HCT116 (cell line): Measurements from ENCODE around the gene OSBPL10. TPM values are rescaled to one million over a fixed set of nuclear protein-coding genes. Genes with fewer than 3 reads are reported as not detected.

Source experiments
- ATAC-seq: fragments of 200-7000 bp; cut with Tn5 transposase; 2 replicates; pipeline ENCODE4 v1.9.1; 2020; ENCODE audit warnings: mild to moderate bottlenecking, moderate library complexity
- BruUV-seq: library from RNA; stranded (reverse); fragments of 400-500 nt; replicated peaks from 2 replicates; lab custom pipeline; 2021; lab: Mats Ljungman, UMichigan
- CTCF ChIA-PET: fragments of 300-600 bp; sonication (Branson Sonifier 250); formaldehyde crosslinking; loops from one replicate; lab custom pipeline; 2021; ENCODE audit warnings: antibody characterized with exemption; lab: Charles Lee
- POLR2A ChIA-PET: fragments of 300-600, 350-600 bp; sonication (Branson Sonifier 250); formaldehyde crosslinking; loops from one replicate; lab custom pipeline; 2021; ENCODE audit warnings: antibody characterized with exemption; lab: Charles Lee
- RAD21 ChIA-PET, 2 experiments: fragments of 300-600 bp; sonication (Branson Sonifier 250); formaldehyde crosslinking; loops; one replicate each; lab custom pipeline; 2023; ENCODE audit warnings: low total read pairs in 2 of 2; ENCODE audit not compliant: uncharacterized antibody in 2 of 2, unreplicated experiment in 2 of 2, low non-redundant PET in 1 of 2; lab: Charles Lee
- DNase-seq: peaks from one replicate; pipeline ENCODE4 v3.0.0-alpha.2; 2010; ENCODE audit warnings: low read depth, low spot score
- H2AFZ ChIP-seq: fragments of 200-600 bp; shearing (Covaris generic), sonication (generic); 2 replicates; pipeline ENCODE4 v1.6.1; 2017; ENCODE audit warnings: low read depth, mixed run types, mixed read lengths, antibody characterized with exemption, low read length; ENCODE audit not compliant: poor library complexity, severe bottlenecking
- H3K27ac ChIP-seq: 2 replicates; pipeline ENCODE4 v1.5.1; 2012; ENCODE audit warnings: low read depth, low read length
- H3K27me3 ChIP-seq: fragments of 200-600 bp; sonication (generic); 2 replicates; pipeline ENCODE4 v1.6.1; 2016; ENCODE audit warnings: mixed run types, low read length, mixed read lengths; ENCODE audit not compliant: insufficient read depth
- H3K36me3 ChIP-seq, 2 experiments: fragments of 200-500 bp in 1 of 2; fragments of 200-600 bp in 1 of 2; sonication (Bioruptor generic) in 1 of 2; sonication (generic) in 1 of 2; 2 replicates each; pipeline versions ENCODE4 v1.5.1 to v1.6.1; 2014 to 2016; ENCODE audit warnings: low read length in 2 of 2, inconsistent platforms in 1 of 2, mixed read lengths in 1 of 2, mixed run types in 1 of 2; ENCODE audit not compliant: insufficient read depth in 2 of 2, control insufficient read depth in 1 of 2
- H3K4me1 ChIP-seq, 2 experiments: fragments of 200-600 bp in 1 of 2; sonication (generic) in 1 of 2; 2 replicates each; pipeline versions ENCODE4 v1.5.1 to v1.6.1; 2012 to 2017; ENCODE audit warnings: low read length in 2 of 2, inconsistent platforms in 1 of 2, mild to moderate bottlenecking in 1 of 2, mixed read lengths in 1 of 2, mixed run types in 1 of 2, moderate library complexity in 1 of 2; ENCODE audit not compliant: insufficient read depth in 2 of 2, control insufficient read depth in 1 of 2
- H3K4me2 ChIP-seq: fragments of 200-600 bp; sonication (generic); 2 replicates; pipeline ENCODE4 v1.6.1; 2017; ENCODE audit warnings: mixed run types, low read length, mixed read lengths
- H3K4me3 ChIP-seq, 2 experiments: fragments of 200-600 bp in 1 of 2; sonication (generic) in 1 of 2; replicated peaks in 1 of 2; 2 replicates each; pipeline ENCODE4 v1.5.1; 2011 to 2016; ENCODE audit warnings: low read length in 2 of 2, control low read depth in 1 of 2, low read depth in 1 of 2, mild to moderate bottlenecking in 1 of 2, mixed read lengths in 1 of 2, mixed run types in 1 of 2
- H3K79me2 ChIP-seq: fragments of 200-600 bp; sonication (generic); 2 replicates; pipeline ENCODE4 v1.6.1; 2017; ENCODE audit warnings: mild to moderate bottlenecking, mixed run types, low read length, moderate library complexity, mixed read lengths; ENCODE audit not compliant: insufficient read depth
- H3K9ac ChIP-seq: fragments of 200-600 bp; sonication (generic); 2 replicates; pipeline ENCODE4 v1.6.1; 2016; ENCODE audit warnings: low read length, mixed read lengths
- H3K9me2 ChIP-seq: fragments of 200-600 bp; sonication (generic), shearing (Covaris generic); 2 replicates; pipeline ENCODE4 v1.6.1; 2017; ENCODE audit warnings: mixed run types, mild to moderate bottlenecking, moderate library complexity; ENCODE audit not compliant: insufficient read depth
- H3K9me3 ChIP-seq, 2 experiments: fragments of 200-500 bp in 1 of 2; fragments of 200-600 bp in 1 of 2; sonication (Bioruptor generic) in 1 of 2; sonication (generic) in 1 of 2; 2 replicates each; pipeline ENCODE4 v1.6.1; 2014 to 2017; ENCODE audit warnings: low read length in 2 of 2, mixed read lengths in 2 of 2, inconsistent platforms in 1 of 2, low read depth in 1 of 2, mild to moderate bottlenecking in 1 of 2, mixed run types in 1 of 2, moderate library complexity in 1 of 2; ENCODE audit not compliant: control insufficient read depth in 1 of 2, insufficient read depth in 1 of 2
- H4K20me1 ChIP-seq: fragments of 200-600 bp; sonication (generic), shearing (Covaris generic); 2 replicates; pipeline ENCODE4 v1.6.1; 2017; ENCODE audit warnings: mixed run types, mild to moderate bottlenecking, moderate library complexity; ENCODE audit not compliant: insufficient read depth
- ATF3 ChIP-seq: IDR thresholded peaks from 2 replicates; pipeline ENCODE4 v1.6.1; 2012
- CEBPB ChIP-seq: IDR thresholded peaks from 2 replicates; pipeline ENCODE4 v1.6.1; 2012; ENCODE audit warnings: low read depth
- EGR1 ChIP-seq: IDR thresholded peaks from 2 replicates; pipeline ENCODE4 v1.6.1; 2012; ENCODE audit warnings: low read depth
- EZH2phosphoT487 ChIP-seq: fragments of 200-600 bp; IDR thresholded peaks from 2 replicates; pipeline ENCODE4 v1.6.1; 2018; ENCODE audit warnings: antibody characterized with exemption, borderline replicate concordance
- FOSL1 ChIP-seq: IDR thresholded peaks from 2 replicates; pipeline ENCODE4 v1.6.1; 2012; ENCODE audit warnings: low read depth
- JUND ChIP-seq: IDR thresholded peaks from 2 replicates; pipeline ENCODE4 v1.6.1; 2012
- MAX ChIP-seq: IDR thresholded peaks from 2 replicates; pipeline ENCODE4 v1.6.1; 2012
- POLR2AphosphoS5 ChIP-seq: IDR thresholded peaks from 2 replicates; pipeline ENCODE4 v1.6.1; 2011; ENCODE audit warnings: mild to moderate bottlenecking, low read depth, low read length, moderate library complexity
- RAD21 ChIP-seq: IDR thresholded peaks from 2 replicates; pipeline ENCODE4 v1.6.1; 2012; ENCODE audit warnings: low read depth, mild to moderate bottlenecking
- SIN3A ChIP-seq: IDR thresholded peaks from 2 replicates; pipeline ENCODE4 v1.6.1; 2012; ENCODE audit warnings: low read depth
- SP1 ChIP-seq: IDR thresholded peaks from 2 replicates; pipeline ENCODE4 v1.6.1; 2012; ENCODE audit warnings: low read depth
- SRF ChIP-seq: IDR thresholded peaks from 2 replicates; pipeline ENCODE4 v1.6.1; 2012; ENCODE audit warnings: low read depth
- TCF7L2 ChIP-seq: IDR thresholded peaks from 2 replicates; pipeline ENCODE4 v1.7.0; 2011; ENCODE audit warnings: borderline replicate concordance, inconsistent platforms; ENCODE audit not compliant: insufficient read depth, insufficient read length; ENCODE audit errors: extremely low read depth
- YY1 ChIP-seq: IDR thresholded peaks from 2 replicates; pipeline ENCODE4 v1.6.1; 2011; ENCODE audit warnings: low read length, low read depth, moderate library complexity, mild to moderate bottlenecking; ENCODE audit not compliant: insufficient replicate concordance; ENCODE audit errors: extremely low read depth
- ZBTB33 ChIP-seq: IDR thresholded peaks from 2 replicates; pipeline ENCODE4 v1.6.1; 2011; ENCODE audit warnings: mild to moderate bottlenecking, low read length, moderate library complexity; ENCODE audit not compliant: insufficient replicate concordance; ENCODE audit errors: extremely low read depth
- ZFX ChIP-seq: fragments of 450-650 bp; IDR thresholded peaks from 2 replicates; pipeline ENCODE4 v1.6.1; 2017
- ZNF274 ChIP-seq: fragments of 200-500 bp; sonication (Bioruptor generic); IDR thresholded peaks from 2 replicates; pipeline ENCODE4 v1.6.1; 2014; ENCODE audit warnings: mild to moderate bottlenecking, low read depth, low read length, inconsistent platforms
- intact Hi-C: fragments of 100-400 bp; cut with micrococcal nuclease; formaldehyde crosslinking; loops from 2 replicates; pipeline ENCODE4 v1.10.0; 2022
- total RNA-seq: library from RNA; stranded (reverse); gene quantifications from one replicate; pipeline ENCODE4 v1.2.1, GENCODE V29; 2021; ENCODE audit not compliant: unreplicated experiment
- TF ChIP-seq, protein P1 (sequence below), 3 experiments: fragments of 200-600 bp in 1 of 3; sonication (generic) in 1 of 3; IDR thresholded peaks in 2 of 3; conservative IDR thresholded peaks in 1 of 3; 2 replicates each; pipeline ENCODE4 v1.5.1; 2012 to 2017; ENCODE audit warnings: low read depth in 2 of 3, low read length in 2 of 3, antibody characterized with exemption in 1 of 3, borderline replicate concordance in 1 of 3, control low read depth in 1 of 3, mild to moderate bottlenecking in 1 of 3, mixed read lengths in 1 of 3, mixed run types in 1 of 3, moderate library complexity in 1 of 3; ENCODE audit not compliant: insufficient read depth in 1 of 3
- TF ChIP-seq, protein P2 (sequence below): IDR thresholded peaks from 2 replicates; pipeline ENCODE4 v1.6.1; 2012; ENCODE audit warnings: low read depth

OSBPL10 gene
- total RNA-seq, 1 experiment from 2014 or later, result 25.8 TPM

DNA sequence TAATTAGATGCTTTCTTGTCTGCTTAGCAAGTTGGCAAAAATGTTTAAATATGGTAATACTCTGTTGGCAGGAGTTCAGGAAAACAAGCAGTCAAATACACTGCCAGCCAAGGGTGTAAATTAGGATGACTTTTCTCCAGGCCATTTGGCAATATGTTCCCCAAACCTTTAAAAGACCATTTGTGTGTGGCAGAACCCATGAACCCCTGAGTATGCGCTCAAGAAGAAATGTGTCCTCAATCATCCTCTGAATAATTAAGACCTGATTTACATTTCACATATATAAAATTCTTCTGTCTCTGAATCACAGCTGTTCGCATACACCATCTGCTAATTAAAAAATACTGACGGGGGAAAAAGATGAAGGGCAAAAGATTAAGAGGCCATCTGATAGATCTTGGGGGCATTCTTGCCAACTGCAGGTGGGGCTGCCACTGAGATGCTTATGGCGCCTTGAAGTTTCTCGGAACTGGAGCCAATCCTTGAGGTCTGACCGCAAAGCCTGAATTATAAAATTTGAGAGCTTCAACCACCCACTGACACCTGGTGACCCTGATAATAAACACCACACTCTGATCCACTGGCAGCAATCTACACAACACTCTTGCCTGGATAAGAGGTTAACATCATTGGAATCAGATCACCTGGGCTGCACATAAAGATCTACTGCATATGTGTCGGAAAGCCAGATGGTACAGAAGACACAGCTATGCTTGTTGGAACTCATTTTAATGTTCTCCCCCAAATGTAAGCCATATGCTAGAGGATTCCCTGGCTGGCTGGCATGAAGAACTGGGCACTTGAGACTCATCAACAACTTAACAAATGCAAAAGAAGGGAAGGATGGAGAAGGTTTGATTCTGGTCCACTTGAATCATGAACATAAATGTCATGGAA, 190.6 kb downstream of the OSBPL10 start:
- H3K27me3 ChIP-seq, result no peaks in the 10 kb centered on the region
- H3K9ac ChIP-seq, result no peak overlapping the region
- no peaks in the 10 kb centered on the region for H3K9me3 ChIP-seq
- no peak overlapping the region for H3K4me2 ChIP-seq
- POLR2A ChIA-PET, result no interaction called here
- no peaks in the 10 kb centered on the region for H4K20me1 ChIP-seq
- ATAC-seq (no peak), DNase-seq (no peak)
- no peak overlapping the region for H2AFZ ChIP-seq
- H3K4me1 ChIP-seq, result no peaks in the 10 kb centered on the region
- no peaks in the 10 kb centered on the region for H3K9me2 ChIP-seq
- no peak overlapping the region for H3K27ac ChIP-seq
- BruUV-seq, result no TSS peak
- H3K4me3 ChIP-seq, result no peak overlapping the region
- intact Hi-C loops, result no loop called here
- no peaks in the 10 kb centered on the region for H3K36me3 ChIP-seq
- RAD21 ChIA-PET, result no interaction called here
- CTCF ChIA-PET, result no interaction called here
- H3K79me2 ChIP-seq, result no peaks in the 10 kb centered on the region
- TF ChIP-seq SRF (no peak), SIN3A (no peak), FOSL1 (no peak), JUND (no peak), RAD21 (no peak), ZBTB33 (no peak), CEBPB (no peak), ATF3 (no peak), POLR2AphosphoS5 (no peak), SP1 (no peak), ZFX (no peak), YY1 (no peak), EZH2phosphoT487 (no peak), ZNF274 (no peak), EGR1 (no peak), TCF7L2 (no peak), MAX (no peak)
- TF ChIP-seq, protein P1, sequence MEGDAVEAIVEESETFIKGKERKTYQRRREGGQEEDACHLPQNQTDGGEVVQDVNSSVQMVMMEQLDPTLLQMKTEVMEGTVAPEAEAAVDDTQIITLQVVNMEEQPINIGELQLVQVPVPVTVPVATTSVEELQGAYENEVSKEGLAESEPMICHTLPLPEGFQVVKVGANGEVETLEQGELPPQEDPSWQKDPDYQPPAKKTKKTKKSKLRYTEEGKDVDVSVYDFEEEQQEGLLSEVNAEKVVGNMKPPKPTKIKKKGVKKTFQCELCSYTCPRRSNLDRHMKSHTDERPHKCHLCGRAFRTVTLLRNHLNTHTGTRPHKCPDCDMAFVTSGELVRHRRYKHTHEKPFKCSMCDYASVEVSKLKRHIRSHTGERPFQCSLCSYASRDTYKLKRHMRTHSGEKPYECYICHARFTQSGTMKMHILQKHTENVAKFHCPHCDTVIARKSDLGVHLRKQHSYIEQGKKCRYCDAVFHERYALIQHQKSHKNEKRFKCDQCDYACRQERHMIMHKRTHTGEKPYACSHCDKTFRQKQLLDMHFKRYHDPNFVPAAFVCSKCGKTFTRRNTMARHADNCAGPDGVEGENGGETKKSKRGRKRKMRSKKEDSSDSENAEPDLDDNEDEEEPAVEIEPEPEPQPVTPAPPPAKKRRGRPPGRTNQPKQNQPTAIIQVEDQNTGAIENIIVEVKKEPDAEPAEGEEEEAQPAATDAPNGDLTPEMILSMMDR (IDR thresholded peaks at IDR 0.05 in 2 of 3, conservative IDR thresholded peaks at IDR 0.05 in 1 of 3; ENCODE audit: borderline replicate concordance in 1 of 3, insufficient read depth in 1 of 3, low read depth in 2 of 3, low read length in 2 of 3), result no peak
- TF ChIP-seq, protein P2, sequence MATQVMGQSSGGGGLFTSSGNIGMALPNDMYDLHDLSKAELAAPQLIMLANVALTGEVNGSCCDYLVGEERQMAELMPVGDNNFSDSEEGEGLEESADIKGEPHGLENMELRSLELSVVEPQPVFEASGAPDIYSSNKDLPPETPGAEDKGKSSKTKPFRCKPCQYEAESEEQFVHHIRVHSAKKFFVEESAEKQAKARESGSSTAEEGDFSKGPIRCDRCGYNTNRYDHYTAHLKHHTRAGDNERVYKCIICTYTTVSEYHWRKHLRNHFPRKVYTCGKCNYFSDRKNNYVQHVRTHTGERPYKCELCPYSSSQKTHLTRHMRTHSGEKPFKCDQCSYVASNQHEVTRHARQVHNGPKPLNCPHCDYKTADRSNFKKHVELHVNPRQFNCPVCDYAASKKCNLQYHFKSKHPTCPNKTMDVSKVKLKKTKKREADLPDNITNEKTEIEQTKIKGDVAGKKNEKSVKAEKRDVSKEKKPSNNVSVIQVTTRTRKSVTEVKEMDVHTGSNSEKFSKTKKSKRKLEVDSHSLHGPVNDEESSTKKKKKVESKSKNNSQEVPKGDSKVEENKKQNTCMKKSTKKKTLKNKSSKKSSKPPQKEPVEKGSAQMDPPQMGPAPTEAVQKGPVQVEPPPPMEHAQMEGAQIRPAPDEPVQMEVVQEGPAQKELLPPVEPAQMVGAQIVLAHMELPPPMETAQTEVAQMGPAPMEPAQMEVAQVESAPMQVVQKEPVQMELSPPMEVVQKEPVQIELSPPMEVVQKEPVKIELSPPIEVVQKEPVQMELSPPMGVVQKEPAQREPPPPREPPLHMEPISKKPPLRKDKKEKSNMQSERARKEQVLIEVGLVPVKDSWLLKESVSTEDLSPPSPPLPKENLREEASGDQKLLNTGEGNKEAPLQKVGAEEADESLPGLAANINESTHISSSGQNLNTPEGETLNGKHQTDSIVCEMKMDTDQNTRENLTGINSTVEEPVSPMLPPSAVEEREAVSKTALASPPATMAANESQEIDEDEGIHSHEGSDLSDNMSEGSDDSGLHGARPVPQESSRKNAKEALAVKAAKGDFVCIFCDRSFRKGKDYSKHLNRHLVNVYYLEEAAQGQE, result no peak
